ENCODE results near the gene SLC5A12. TPM values are rescaled to one million over a fixed set of nuclear protein-coding genes. Genes with fewer than 3 reads are reported as not detected.
"Not testable (repeated sequence)": the region's sequence is repeated elsewhere in the genome, so short reads cannot be mapped to it uniquely, and the experiment has no call there.

Gene SLC5A12
- total RNA-seq, 1 donor from 2014 or later = 0.18 TPM

DNA sequence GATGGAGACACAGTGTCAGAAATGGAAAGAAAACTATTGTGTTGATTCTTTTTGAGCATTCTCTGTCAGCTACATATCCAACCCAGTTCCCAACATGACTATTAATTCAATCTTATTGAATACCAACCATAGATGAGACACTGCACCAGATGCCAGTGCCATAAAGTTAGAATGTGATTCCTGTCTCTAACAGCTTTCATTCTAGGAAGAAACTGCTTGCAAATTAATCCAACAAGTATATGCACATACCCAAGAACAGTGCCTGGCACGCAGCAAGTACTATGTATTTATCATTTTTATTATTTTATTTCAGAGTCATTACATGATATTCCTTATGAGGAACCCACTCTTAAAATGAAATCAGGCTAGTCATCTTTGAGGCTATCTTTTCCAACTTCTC is 34.5 kb downstream of the SLC5A12 start:
- DNase-seq (ENCODE audit: low spot score) (no peak), ATAC-seq (no peak)
- intact Hi-C loops (cut with DNase I) = no loop called here

DNA sequence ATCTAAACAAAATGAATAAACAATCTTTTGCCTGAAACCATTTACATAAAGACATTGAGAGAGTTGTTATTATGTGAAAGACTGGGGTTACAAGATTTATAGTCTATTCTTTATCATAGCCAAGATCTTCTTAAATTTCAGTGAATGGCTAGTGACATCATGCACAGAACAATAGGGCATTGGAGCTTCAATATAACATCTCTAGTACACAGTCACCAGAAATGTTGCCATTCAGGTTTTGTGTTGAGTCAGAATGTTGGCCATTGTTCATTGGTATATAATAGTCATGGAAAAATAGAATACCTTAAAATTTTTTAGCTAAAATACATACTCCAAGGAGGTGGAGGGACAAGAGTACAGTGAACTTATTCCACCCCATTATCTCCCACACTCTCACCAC is 44.3 kb downstream of the SLC5A12 start:
- DNase-seq (ENCODE audit: low spot score) (no peak), ATAC-seq (no peak)
- intact Hi-C loops (cut with DNase I) = no loop called here

DNA sequence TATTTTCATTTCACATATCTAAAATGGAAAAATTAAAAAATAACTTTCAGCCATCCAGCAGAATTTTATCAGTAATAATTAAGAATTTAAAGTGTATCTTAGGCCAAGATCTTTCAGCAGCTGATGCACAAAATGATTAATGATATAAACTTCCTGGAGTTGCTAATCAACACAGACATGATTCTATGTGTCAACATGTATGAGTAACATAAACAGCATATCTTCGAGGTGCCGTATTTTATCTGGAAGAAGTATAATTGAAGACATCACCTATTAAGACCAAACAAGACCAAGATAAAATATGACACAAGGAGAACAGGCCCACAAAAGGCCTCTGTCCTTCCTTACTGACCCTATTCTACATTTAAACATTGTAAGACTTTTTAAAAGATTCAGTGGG is 45.2 kb downstream of the SLC5A12 start:
- intact Hi-C loops (cut with DNase I) = no loop called here
- DNase-seq (ENCODE audit: low spot score) (no peak), ATAC-seq (no peak)

DNA sequence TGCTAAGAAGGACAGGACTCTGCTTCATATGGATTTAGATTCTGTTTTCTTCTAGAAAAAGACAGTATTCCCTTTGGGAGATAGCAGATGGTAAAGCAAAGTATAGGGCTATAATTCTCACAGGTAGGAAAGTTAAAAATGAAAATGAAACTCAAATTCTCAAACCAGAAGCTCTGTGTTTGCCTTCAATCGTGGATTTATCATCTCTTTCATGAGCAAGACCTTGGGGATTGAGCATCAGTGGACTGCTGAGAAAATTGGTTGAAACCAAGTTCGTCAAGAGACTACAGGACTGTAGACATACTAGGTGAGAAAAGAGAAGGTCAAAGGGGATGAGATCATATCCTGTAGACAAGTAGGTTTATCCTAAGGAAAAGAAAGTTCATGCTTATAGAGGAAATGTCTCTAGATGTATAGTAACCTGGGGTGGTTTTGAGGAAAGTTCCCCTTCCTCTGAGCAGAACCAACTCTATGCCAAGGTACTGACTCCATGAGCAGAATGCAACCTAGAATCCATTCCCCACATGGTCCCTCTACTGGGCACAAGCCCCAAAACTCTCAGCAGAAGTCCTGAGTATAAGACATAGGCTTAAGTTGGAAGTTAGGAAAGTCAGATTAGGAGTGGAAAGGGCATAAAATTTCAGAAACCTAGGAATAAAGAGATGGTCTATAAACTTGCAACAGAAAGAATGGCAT is 46.5 kb downstream of the SLC5A12 start:
- no peak for DNase-seq (ENCODE audit: low spot score)
- intact Hi-C loops (cut with DNase I) = no loop called here
- ATAC-seq = no peak

DNA sequence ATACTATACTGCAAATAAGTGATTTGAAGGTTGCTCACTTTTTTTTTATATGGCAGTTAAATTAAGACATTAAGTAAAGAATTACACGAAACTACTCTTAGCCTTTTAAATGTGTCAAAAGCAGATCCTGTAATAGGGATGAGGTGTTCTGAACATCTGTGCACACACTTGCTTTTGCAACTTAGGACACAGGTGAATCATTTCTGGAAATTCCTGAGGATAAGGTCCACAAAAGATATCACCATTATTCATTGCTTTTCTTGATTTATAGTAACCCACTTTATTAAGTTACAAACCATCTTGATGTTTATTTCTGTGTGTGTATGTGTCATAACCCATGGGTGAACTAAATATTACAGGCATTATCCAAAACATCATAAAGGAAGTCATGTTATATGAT is 55.9 kb downstream of the SLC5A12 start:
- intact Hi-C loops (cut with DNase I) = no loop called here
- no peak for DNase-seq (ENCODE audit: low spot score)
- ATAC-seq = no peak

DNA sequence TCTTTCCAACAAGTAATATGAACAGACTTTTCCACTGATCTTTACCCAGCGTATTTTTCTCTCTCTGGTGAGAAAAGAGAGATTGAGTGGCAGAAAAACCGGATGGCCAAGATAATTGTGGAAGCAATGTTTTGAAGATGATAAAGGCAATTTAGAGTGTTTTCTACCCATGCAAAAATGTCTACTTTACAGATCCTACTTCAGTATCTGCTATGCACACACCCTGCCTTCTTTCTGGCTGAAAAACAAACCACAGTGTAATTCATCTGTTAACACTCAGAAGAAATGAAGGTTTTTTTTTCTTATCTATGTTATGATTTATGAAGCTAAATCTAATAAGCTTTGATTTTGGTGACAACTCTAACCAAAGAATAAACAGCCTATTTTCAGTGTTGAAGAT is 56.8 kb downstream of the SLC5A12 start:
- intact Hi-C loops (cut with DNase I) = no loop called here
- DNase-seq (ENCODE audit: low spot score) (no peak), ATAC-seq (no peak)

DNA sequence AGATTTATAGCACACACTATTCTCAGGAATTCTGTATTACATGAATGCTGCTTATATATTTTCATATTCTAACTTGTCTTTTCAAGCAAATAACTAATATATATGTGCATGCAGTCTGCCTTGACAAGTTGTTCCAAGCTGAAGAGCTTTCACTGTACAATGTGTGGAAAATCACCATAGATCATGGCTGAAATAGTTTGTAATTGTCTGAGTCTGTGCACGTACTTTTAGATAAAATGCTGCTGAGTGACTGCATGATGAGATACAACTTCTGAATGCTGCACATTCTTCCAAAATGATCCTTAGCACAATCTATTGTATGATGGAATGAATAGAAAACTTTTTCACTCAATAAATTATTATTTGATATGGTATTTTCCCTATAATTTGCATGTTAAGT is 58.9 kb downstream of the SLC5A12 start:
- intact Hi-C loops (cut with DNase I) = no loop called here
- ATAC-seq = no peak
- no peak for DNase-seq (ENCODE audit: low spot score)

DNA sequence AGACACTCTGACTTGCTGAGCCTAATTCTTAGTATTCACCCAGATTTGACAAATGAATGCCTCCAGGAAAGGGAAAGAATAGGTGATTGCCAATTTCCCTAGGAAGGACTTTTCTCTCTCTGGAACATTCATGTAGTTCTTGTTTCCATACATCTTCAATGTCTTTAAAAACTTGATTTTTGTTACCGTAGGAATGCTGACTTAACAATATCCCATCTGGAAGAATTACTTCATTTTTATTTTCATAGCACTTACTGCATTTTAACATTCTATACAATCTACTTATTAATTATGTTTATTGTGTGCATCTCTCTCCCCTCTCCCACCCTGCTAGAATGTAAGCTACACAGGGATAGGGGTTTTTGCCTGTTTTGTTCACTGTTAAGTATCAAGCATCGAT is 66.6 kb downstream of the SLC5A12 start:
- intact Hi-C loops (cut with DNase I) = no loop called here
- no peak for DNase-seq (ENCODE audit: low spot score)
- ATAC-seq = no peak

DNA sequence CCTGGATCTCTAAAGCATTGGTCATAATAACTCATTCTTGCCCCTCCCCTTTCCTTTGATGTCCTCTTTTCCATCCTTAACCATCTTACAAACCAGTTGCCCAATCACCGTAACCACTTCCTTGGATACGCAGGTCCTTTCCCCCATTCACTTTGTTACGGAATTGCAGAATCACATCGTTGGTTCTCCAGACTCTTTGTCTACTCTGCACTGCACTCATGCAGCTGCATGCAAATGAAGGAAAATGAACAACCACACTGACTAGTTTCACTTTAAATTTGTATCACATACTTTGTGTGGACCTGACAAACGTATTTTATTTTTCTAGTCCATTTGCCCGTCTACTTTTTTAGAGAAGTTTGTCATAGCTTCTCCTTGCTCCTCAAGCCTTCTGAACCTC is 69.9 kb downstream of the SLC5A12 start:
- ATAC-seq = no peak
- intact Hi-C loops (cut with DNase I) = no loop called here
- no peak for DNase-seq (ENCODE audit: low spot score)

DNA sequence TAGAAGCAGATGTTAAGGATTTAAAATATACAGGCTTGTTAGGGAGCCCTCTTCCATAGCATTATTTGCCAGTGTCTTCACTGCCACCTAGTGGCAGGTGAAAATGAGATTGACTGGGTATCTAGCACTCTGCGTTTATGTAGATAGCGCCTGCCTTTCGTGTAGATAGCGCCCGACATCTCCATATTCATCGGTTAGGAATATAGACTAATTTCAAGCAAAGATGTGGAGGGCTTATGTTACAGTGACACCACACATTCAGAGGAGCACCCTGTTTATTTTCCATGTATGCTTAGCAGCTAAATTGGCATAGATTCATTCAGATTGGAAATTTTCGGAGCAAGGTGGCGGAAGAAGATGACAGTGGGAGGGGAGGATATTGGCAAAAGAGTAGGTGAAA is 72.0 kb downstream of the SLC5A12 start:
- DNase-seq (ENCODE audit: low spot score) = peak; percentile 59
- peak; percentile 48 for ATAC-seq
- intact Hi-C loops (cut with DNase I) = no loop called here

DNA sequence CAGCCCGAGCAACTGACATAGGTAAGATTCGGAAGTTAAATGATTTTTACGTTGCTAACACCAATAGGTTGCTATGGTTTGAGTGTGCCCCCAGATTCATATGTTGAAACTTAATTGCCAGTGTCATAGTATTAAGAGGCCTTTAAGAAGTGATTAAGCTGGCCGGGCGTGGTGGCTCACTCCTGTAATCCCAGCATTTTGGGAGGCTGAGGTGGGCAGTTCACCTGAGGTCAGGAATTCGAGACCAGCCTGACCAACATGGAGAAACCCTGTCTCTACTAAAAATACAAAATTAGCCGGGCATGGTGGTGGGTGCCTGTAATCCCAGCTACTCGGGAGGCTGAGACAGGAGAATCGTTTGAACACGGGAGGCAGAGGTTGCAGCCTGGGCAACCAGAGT is 78.5 kb downstream of the SLC5A12 start:
- ATAC-seq; intact Hi-C loops (cut with DNase I); DNase-seq (ENCODE audit: low spot score): not testable (repeated sequence)

DNA sequence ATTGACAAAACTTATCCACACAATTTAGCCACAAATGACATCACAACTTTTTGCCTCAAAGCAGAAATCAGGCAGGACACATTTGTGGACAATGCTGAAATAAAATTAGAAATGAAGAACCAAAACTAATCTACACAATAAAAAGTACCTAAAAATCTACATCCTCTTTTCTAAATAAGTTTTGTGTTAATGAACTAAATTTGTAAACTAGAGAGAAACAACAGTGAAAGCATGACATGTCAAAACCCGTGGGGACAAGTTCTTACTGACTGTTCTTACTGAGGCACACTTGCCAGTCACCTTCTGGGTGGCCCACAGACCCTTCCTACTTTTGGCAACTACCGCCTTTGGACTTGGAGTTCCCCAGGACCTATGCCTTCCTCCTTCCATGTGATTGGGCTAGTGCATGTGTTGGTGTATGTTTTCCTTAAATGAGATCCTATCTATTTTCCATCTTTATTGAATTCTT is 89.1 kb downstream of the SLC5A12 start:
- intact Hi-C loops (cut with DNase I) = no loop called here
- ATAC-seq (no peak), DNase-seq (ENCODE audit: low spot score) (no peak)

DNA sequence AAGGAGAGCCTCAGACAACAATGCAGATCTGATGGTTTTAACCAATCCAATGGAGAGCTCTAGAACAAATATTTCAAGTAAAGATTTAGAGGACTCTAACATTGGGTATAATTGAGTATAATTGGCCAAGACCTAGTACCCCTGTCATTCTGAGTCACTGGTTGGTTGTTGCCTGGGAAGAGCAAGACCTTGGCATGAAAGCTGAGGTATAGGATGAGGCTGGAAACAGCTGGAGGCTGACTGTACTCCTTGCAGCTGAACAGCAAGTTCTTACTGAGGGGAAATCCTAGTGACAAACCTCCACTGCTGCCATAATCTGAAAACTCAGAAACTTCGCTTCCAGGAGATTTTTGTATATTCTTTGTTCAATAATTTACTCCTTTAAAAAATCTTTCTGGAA is 95.5 kb downstream of the SLC5A12 start:
- intact Hi-C loops (cut with DNase I) = no loop called here
- DNase-seq (ENCODE audit: low spot score) (no peak), ATAC-seq (no peak)

DNA sequence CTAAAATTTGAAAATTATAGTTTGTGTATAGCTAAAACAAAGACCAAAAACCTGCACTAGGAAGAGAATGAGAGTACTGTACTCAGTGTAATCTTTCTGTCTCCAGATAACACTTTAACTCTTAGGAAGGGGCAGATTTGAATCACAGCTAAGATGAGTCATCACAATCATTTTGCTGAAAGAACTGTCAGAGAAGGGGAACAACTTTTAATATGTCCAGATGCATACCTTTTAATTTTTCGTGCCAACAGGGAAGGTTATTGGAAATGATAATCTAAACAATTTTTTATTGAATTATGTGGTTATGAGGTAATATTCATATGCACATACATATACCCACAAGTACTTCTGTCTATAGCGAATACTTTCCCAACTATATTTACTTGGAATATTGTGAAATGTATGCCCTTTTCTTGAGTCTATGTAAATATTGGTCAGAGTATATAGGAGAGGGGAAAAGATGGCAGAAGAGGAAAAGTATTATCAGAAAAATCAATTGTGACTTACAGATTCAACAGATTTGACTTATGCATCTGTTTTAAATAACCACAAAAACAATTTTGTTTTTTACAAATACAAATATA is 98.7 kb downstream of the SLC5A12 start:
- intact Hi-C loops (cut with DNase I) = no loop called here
- ATAC-seq = no peak
- DNase-seq (ENCODE audit: low spot score) = no peak

DNA sequence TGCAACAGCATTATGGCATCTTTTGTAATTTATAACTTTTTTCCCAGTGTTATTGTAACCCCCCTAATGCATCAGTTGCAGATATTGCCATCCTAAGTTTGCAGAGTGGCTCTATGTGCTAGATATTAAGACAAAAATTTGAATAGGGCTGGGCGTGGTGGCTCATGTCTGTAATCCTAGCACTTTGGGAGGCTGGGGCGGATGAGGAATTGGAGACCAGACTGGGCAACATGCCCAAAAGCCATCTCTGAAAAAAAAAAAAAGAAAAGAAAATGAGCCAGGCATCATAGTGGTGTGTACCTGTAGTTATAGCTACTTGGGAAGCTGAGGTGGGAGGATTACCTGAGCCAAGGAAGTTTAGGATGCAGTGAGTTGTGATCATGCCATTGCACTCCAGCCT is 99.7 kb downstream of the SLC5A12 start:
- no peak for DNase-seq (ENCODE audit: low spot score)
- no peak for ATAC-seq
- intact Hi-C loops (cut with DNase I) = no loop called here

DNA sequence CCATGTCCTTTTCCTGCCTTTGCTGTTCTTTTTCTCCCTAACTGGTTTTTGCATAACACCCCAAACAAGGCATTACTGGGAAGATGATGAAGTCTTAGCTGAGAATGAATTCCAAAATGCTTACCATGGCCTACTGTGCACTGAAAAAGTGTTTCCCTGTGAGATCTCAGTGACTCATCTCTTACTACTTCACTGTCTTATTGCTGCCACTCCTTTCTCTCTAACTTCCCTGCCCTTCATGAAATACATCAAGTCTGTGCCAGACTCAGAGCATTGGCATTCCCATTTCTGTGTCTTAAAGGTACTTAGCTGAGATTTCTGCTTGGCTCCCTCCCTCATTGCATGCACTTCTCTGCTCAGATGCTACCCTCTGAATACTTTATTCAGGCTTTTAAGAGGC is 100.7 kb downstream of the SLC5A12 start:
- no peak for DNase-seq (ENCODE audit: low spot score)
- ATAC-seq = no peak
- intact Hi-C loops (cut with DNase I) = no loop called here

DNA sequence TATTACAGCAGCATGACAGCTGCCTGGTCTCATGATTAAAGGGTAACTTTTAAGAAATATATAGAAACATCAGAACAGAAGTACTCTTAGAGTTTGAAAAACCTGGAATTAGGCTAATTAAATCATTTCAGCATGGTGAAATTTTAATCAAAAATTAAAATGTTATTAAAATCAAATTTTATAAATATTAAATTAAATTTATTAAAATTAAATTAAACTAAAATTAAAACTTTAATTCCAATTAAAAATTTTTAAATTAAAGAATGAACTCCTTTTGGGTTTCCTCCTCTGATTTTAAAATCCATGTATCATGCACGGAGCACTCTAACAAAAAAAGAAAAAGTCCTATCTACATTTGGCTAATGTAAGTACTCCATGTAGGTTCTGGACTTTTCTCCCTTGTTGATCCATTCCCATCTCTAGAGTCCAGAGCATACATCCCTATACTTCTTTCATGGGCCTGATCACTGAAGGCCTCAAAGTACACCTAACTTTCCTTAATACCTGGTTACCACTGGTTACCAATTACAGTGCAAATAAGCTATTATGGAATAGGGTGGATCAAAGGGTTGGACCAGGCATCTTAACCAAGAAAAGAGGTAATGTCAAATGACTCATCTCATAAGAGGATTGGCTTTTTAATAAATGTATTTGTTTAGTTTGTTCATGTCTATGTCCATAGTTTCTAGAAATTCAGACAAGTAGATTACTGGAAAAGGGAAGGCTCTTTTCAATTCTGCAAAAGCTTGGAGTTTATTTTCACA is 101.4 kb downstream of the SLC5A12 start:
- DNase-seq (ENCODE audit: low spot score) = no peak
- intact Hi-C loops (cut with DNase I) = no loop called here
- ATAC-seq = no peak

DNA sequence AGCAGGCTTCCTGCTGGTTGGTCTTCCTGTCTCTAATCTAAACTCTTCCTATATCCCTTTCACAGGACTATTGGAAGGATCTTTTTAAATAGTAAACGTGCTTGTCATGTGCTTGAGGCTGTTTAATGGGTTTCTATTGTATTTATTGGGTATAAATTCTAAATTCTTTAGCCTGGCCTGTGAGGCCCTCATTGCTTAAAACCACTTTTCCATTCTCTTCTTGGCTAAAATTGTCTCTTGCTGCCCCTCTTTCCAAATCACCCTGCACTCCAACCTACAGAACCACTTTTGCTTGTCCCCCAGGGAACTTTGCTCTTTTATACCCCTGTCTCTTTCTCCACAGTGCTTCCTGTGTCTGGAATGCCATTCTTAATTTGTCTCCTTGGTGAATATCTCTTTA is 103.4 kb downstream of the SLC5A12 start:
- intact Hi-C loops (cut with DNase I) = no loop called here

More for the DNA sequence above, 103.4 kb downstream of the SLC5A12 start:
- ATAC-seq (no peak), DNase-seq (ENCODE audit: low spot score) (no peak)
